ENCODE data around the gene LCNL1.
A peak's percentile ranks its signal among the peaks of the same experiment; 100 is the strongest.

Gene LCNL1

GRCh38 chr9:136944212-136944518, 38.6 kb upstream of the LCNL1 start:
- H3K4me3 ChIP-seq (ENCODE audit: low read depth, low read length) = peak overlapping the region; percentile 94
- peak; percentile 23; the same call in 1 of the 2 replicates for TF ChIP-seq CTCF (IDR thresholded peaks at IDR 0.05; ENCODE audit: borderline replicate concordance, insufficient read depth, low read depth, low read length)

GRCh38 chr9:136944519-136945332, 38.1 kb upstream of the LCNL1 start, which contains the start of the genes C8G and FBXW5:
TSS of gene C8G (plus strand) at chr9:136945243. CDS start at chr9:136945321, 78 bp downstream.
TSS of gene FBXW5 (minus strand) at chr9:136944738. CDS start at chr9:136944083, 655 bp downstream.
- TF ChIP-seq CTCF (IDR thresholded peaks at IDR 0.05; ENCODE audit: borderline replicate concordance, insufficient read depth, low read depth, low read length) = peak; percentile 99
- peak within 1 kb of the TSS; percentile 94 for H3K4me3 ChIP-seq (ENCODE audit: low read depth, low read length)

GRCh38 chr9:136945333-136946227, 37.2 kb upstream of the LCNL1 start:
- no peak for TF ChIP-seq CTCF (IDR thresholded peaks at IDR 0.05; ENCODE audit: borderline replicate concordance, insufficient read depth, low read depth, low read length)
- H3K4me3 ChIP-seq (ENCODE audit: low read depth, low read length) = no peak overlapping the region

GRCh38 chr9:136946228-136947027, 36.4 kb upstream of the LCNL1 start:
- H3K4me3 ChIP-seq (ENCODE audit: low read depth, low read length) = no peak overlapping the region
- TF ChIP-seq CTCF (IDR thresholded peaks at IDR 0.05; ENCODE audit: borderline replicate concordance, insufficient read depth, low read depth, low read length) = no peak

- TF ChIP-seq CTCF (IDR thresholded peaks at IDR 0.05; ENCODE audit: borderline replicate concordance, insufficient read depth, low read depth, low read length) = no peak
- H3K4me3 ChIP-seq (ENCODE audit: low read depth, low read length) = no peak overlapping the region
These were observed 35.5 kb upstream of the LCNL1 start for GRCh38 chr9:136947028-136947891.

GRCh38 chr9:136947955-136948510, 34.8 kb upstream of the LCNL1 start:
- peak; percentile 60 for TF ChIP-seq CTCF (IDR thresholded peaks at IDR 0.05; ENCODE audit: borderline replicate concordance, insufficient read depth, low read depth, low read length)
- H3K4me3 ChIP-seq (ENCODE audit: low read depth, low read length) = no peak overlapping the region

All from GM12875 (cell line).